ENCODE data around the gene NIPAL1. TPM values are rescaled to one million over a fixed set of nuclear protein-coding genes. Genes with fewer than 3 reads are reported as not detected.

The NIPAL1 gene
- total RNA-seq, 1 experiment from 2014 or later, result 21.0 TPM

DNA sequence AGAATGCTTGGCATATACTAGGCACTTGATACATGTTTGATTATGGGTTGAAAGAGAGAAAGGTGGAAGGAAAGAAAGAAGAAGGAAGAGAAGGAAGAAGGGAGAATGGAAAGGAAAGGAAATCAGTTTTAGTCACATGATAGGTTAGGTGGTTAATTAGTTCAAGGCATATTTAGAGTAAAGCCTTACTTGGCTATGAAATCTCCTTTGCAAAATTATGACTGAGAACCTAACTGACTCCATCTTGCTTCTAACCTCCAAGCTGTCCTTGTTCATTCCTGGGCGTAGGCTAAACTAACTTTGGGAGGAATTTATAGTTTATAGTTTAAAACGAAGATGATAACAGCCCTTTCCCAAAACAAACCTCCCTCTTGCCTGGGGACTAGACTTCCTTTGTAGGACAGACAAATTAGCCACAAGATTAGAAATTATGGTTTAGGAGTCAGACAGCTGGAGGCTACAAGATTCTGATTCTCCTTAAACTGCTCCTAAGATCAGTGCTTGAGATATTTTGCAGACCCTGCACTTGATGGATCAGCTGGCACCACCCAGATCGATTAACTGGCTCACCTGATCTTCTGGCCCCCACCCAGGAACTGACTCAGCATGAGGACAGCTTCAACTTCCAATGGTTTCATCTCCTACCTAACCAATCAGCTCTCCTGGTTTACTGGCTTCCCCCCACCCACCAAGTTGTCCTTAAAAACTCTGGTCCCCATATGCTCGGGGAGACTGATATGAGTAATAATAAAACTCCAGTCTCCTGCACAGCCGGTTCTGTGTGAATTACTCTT is 62.5 kb downstream of the NIPAL1 start:
- peaks cover 69% of the 10 kb centered on the region for H3K4me1 Mint-ChIP-seq (ENCODE audit: low read depth, unreplicated experiment)
- H3K27ac Mint-ChIP-seq (ENCODE audit: unreplicated experiment), result peak overlapping the region; percentile 97
- H3K4me3 Mint-ChIP-seq (ENCODE audit: low read depth, unreplicated experiment), result peak overlapping the region; percentile 66
- no peaks in the 10 kb centered on the region for H3K9me3 Mint-ChIP-seq (ENCODE audit: low read depth, unreplicated experiment)
- CTCF ChIA-PET, result interaction anchor here (0.9 to 1.2 kb wide), 2 partner anchors 8 to 139 kb away, joined by 3 to 7 read pairs; no protein-coding TSS in a partner anchor
- TF ChIP-seq, protein P1, sequence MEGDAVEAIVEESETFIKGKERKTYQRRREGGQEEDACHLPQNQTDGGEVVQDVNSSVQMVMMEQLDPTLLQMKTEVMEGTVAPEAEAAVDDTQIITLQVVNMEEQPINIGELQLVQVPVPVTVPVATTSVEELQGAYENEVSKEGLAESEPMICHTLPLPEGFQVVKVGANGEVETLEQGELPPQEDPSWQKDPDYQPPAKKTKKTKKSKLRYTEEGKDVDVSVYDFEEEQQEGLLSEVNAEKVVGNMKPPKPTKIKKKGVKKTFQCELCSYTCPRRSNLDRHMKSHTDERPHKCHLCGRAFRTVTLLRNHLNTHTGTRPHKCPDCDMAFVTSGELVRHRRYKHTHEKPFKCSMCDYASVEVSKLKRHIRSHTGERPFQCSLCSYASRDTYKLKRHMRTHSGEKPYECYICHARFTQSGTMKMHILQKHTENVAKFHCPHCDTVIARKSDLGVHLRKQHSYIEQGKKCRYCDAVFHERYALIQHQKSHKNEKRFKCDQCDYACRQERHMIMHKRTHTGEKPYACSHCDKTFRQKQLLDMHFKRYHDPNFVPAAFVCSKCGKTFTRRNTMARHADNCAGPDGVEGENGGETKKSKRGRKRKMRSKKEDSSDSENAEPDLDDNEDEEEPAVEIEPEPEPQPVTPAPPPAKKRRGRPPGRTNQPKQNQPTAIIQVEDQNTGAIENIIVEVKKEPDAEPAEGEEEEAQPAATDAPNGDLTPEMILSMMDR (IDR thresholded peaks at IDR 0.05; ENCODE audit: unreplicated experiment), result no peak
- intact Hi-C loops (cut with micrococcal nuclease; ENCODE audit: unreplicated experiment), result no loop called here
- H3K36me3 Mint-ChIP-seq (ENCODE audit: insufficient read depth, unreplicated experiment), result peaks cover 27% of the 10 kb centered on the region
- DNase-seq, result peak; percentile 81
- BruUV-seq (replicated peaks), result no TSS peak
- H3K27me3 Mint-ChIP-seq (ENCODE audit: unreplicated experiment), result no peaks in the 10 kb centered on the region

DNA sequence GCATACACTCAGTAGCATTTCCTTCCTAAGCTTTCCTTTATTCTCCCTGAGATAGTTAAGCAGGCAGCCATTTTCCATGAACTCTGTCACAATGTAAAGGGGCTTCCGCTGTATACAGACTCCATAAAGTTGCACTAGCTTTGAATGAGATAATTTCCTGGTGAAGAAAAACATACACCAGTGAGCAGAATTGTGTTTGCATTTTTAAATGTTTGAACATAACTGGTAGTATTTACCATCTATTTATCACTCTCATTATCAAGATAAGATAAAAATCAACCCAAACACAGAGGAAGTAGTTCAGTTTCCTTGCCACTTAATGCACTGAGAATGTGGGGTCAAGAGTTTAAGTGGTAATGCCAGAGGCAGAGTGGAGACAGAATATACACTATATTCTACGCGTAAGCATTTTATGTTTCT is 63.4 kb downstream of the NIPAL1 start:
- intact Hi-C loops (cut with micrococcal nuclease; ENCODE audit: unreplicated experiment), result loop anchor here (2.0 to 10.0 kb wide), 4 partner anchors 29 to 375 kb away; partner anchors contain the start of gene CORIN
- H3K27ac Mint-ChIP-seq (ENCODE audit: unreplicated experiment), result peak overlapping the region; percentile 97
- peak; percentile 45 for DNase-seq
- peak overlapping the region; percentile 66 for H3K4me3 Mint-ChIP-seq (ENCODE audit: low read depth, unreplicated experiment)
- peaks cover 27% of the 10 kb centered on the region for H3K36me3 Mint-ChIP-seq (ENCODE audit: insufficient read depth, unreplicated experiment)
- TF ChIP-seq, protein P1 (IDR thresholded peaks at IDR 0.05; ENCODE audit: unreplicated experiment), result no peak
- peaks cover 70% of the 10 kb centered on the region for H3K4me1 Mint-ChIP-seq (ENCODE audit: low read depth, unreplicated experiment)
- CTCF ChIA-PET, result interaction anchor here (0.6 to 1.2 kb wide), 5 partner anchors 9 to 1683 kb away, joined by 3 to 7 read pairs (median 3); partner anchors contain the start of gene NFXL1
- no peaks in the 10 kb centered on the region for H3K27me3 Mint-ChIP-seq (ENCODE audit: unreplicated experiment)
- no peaks in the 10 kb centered on the region for H3K9me3 Mint-ChIP-seq (ENCODE audit: low read depth, unreplicated experiment)
- no TSS peak for BruUV-seq (replicated peaks)

DNA sequence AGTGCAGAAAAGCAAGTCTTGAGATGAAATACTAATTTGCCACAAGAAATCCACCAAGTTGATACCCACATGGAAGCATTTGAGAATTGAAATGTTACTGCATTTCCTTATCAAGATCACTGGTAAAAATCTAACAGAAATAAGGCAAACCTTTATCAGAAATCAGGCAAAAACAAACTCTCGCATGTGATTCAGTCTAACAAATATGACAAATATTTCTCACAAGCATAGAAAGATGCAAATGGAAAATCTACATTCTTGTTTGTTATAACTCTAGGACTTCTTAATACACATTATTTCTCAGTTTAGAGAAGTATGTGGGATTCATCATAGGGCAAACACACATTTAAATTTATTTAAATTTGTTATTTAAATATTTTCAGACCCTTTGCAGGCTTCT is 64.6 kb downstream of the NIPAL1 start:
- Mint-ChIP-seq H3K27me3 (ENCODE audit: unreplicated experiment) (no peaks in the 10 kb centered on the region), H3K27ac (ENCODE audit: unreplicated experiment) (peak overlapping the region; percentile 97), H3K36me3 (ENCODE audit: insufficient read depth, unreplicated experiment) (peaks cover 27% of the 10 kb centered on the region), H3K4me3 (ENCODE audit: low read depth, unreplicated experiment) (no peak overlapping the region), H3K9me3 (ENCODE audit: low read depth, unreplicated experiment) (no peaks in the 10 kb centered on the region), H3K4me1 (ENCODE audit: low read depth, unreplicated experiment) (peaks cover 78% of the 10 kb centered on the region)
- DNase-seq, result no peak
- CTCF ChIA-PET, result no interaction called here
- TF ChIP-seq, protein P1 (IDR thresholded peaks at IDR 0.05; ENCODE audit: unreplicated experiment), result no peak
- no TSS peak for BruUV-seq (replicated peaks)
- intact Hi-C loops (cut with micrococcal nuclease; ENCODE audit: unreplicated experiment), result loop anchor here (2.0 to 10.0 kb wide), 4 partner anchors 28 to 376 kb away; partner anchors contain the start of gene CORIN

DNA sequence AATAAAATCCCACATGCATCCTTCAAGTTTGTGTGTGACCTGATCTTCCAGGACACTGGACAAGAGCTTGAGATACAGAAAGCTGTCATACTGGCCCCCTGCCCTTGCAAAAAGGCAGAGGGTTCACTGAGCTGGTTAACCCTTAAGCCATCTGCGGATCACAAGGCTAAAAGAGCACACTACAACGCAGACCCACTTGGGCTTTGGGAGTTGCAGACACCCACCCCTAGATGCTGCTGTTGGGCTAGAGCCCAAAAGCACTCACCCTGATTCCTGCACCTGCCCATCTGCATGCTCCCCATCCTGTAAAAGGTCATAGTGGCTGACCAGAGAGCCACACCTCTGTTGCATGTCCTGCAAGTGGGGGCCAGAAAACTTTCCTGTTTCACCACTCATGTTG is 66.4 kb downstream of the NIPAL1 start:
- Mint-ChIP-seq H3K27ac (ENCODE audit: unreplicated experiment) (no peak overlapping the region), H3K36me3 (ENCODE audit: insufficient read depth, unreplicated experiment) (peaks cover 24% of the 10 kb centered on the region), H3K9me3 (ENCODE audit: low read depth, unreplicated experiment) (no peaks in the 10 kb centered on the region), H3K27me3 (ENCODE audit: unreplicated experiment) (no peaks in the 10 kb centered on the region), H3K4me1 (ENCODE audit: low read depth, unreplicated experiment) (peaks cover 68% of the 10 kb centered on the region), H3K4me3 (ENCODE audit: low read depth, unreplicated experiment) (no peak overlapping the region)
- intact Hi-C loops (cut with micrococcal nuclease; ENCODE audit: unreplicated experiment), result loop anchor here (10.0 kb wide), 1 partner anchor 248 kb away; the partner anchor contains the start of gene CORIN
- TF ChIP-seq, protein P1 (IDR thresholded peaks at IDR 0.05; ENCODE audit: unreplicated experiment), result no peak
- CTCF ChIA-PET, result no interaction called here
- BruUV-seq (replicated peaks), result no TSS peak
- no peak for DNase-seq
